EH (cell line): ENCODE data around the gene GPR31.
"Not testable (repeated sequence)": the region's sequence is repeated elsewhere in the genome, so short reads cannot be mapped to it uniquely, and the experiment has no call there.

Source experiments
- DNase-seq: peaks from one replicate; pipeline ENCODE4 v3.0.0-alpha.2; 2015; ENCODE audit warnings: low read depth

GPR31 gene, protein sequence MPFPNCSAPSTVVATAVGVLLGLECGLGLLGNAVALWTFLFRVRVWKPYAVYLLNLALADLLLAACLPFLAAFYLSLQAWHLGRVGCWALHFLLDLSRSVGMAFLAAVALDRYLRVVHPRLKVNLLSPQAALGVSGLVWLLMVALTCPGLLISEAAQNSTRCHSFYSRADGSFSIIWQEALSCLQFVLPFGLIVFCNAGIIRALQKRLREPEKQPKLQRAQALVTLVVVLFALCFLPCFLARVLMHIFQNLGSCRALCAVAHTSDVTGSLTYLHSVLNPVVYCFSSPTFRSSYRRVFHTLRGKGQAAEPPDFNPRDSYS

DNA sequence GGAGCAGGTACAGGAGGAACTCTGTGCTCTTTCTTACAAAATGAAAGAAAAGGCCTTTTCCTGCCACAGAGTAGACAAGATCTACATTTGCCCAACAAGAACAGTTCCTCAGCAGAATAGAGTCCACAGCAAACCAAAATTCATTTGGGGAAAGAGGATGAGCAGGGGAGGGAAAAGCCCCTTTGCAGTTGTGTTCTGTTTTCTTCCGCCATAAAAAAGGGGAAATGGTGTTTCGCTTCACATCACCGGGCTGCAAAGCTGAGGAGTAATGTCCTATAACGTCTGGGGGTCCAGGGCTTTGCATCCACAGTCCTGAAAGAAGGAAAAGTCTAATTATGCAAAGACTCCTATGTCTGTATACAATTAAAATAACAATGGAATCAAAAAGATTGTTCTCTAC lies at the start of gene GPR31:
Gene GPR31 (minus strand): TSS at position 118 of the 400 bp plus-strand sequence. CDS start 149 bp downstream, outside the sequence.
- no peak for DNase-seq

DNA sequence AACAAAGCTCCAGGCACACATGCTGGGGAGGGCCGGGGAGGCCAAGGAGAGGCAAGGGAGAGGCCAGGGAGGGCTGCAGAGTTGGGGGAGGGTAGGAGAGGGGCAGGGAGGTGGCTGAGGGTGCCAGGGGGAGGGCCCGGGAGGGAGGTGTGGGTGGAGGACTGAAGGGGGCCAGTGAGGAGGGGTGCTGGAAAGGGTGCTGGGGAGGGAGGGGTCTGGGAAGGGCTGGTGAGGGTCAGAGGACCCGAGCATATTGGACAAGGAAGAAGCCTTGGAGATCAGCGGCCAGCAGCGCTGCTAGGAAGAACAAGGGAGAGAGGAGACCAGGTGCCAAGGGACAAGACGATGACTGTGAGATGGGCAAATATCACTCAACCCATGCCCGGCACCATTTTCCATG lies 49.7 kb upstream of the GPR31 start:
- DNase-seq = no peak

DNA sequence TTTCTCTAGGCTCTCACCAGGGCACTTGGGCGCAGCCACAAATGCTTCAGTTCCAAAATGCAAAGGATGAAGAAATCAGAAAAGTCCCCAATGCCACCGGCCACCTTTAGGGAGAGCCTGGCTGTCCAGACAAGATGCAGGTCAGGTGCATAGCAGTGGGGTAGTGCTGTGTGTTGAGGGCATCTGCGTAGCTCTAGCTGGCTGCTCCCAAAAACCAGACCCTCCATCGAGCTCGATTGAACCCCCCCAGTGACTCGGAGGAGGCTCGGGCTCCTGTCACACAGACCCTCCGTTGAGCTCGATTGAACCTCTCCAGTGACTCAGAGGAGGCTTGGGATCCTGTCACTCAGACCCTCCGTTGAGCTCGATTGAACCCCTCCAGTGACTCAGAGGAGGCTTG lies 47.5 kb upstream of the GPR31 start:
- not testable (repeated sequence) for DNase-seq

DNA sequence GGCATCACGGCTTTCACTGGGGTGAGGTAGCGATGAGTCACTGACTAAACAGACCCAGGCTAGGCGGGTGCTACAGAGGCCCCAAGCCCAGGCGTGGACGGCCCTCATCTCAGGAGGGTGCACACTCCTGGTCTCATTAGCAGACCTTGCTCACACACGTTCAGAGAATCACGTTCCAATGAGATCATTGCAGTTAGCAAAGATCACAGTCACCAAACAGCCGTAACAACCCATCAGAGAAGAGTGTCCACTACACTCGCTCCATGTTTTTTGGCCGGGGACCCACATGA lies 46.2 kb upstream of the GPR31 start:
- DNase-seq = not testable (repeated sequence)

DNA sequence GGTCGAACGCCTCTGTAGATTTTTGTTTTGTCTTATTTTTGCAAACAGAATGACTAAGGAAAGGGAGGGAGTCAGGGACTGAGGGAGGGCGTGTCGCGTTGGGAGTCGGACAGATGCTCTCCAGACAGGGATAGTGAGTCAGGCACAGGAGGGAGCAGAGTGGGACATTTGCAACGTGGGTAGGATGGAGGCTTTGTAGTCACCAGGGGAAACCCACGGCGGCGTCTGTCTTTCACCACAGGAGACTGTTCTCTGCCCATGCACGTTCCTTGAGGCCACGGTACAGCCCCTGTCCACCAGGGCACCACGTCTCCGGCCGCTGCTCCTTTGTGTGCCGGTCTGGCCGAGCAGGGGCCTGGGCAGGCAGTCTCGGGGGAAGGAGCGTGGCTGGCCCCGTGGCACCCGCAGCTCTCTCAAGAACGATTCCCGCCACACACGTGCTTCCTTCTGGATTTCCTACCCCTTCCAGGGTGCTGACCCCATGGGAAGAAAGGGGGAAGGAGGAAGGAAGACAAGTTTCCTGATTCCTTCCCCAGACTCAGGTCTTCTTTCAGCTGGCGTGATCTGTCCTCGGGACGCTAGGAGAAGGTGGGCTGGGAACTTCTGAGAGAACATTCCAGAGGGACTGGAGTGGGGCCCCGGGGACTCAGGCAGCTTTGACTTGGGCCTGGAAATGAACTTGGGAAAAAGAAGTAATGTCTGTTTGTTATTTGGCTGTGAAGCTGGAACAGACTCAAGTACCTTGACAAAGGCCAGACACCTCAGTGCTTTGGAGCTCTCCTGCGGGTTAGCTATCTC lies 45.7 kb upstream of the GPR31 start:
- not testable (repeated sequence) for DNase-seq

DNA sequence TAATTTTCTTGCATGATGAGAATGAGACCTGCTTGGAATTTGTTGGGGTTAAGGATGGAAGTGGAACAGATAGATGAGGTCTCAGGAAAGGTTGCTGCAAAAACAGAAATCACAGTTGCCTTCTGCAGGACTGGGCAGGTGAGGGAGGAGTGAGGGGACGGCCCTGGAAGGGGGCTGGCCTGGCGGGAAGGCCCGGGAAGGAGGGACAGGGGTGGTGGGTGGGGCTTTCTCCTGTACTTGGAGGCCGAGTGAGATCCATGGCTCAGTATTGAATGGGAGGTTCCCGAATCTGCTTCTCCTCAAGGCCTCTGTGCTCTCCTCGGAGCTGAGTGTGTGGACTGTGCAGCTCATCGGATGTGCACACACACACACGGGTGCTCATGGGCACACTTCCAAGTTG lies 44.8 kb upstream of the GPR31 start:
- not testable (repeated sequence) for DNase-seq

DNA sequence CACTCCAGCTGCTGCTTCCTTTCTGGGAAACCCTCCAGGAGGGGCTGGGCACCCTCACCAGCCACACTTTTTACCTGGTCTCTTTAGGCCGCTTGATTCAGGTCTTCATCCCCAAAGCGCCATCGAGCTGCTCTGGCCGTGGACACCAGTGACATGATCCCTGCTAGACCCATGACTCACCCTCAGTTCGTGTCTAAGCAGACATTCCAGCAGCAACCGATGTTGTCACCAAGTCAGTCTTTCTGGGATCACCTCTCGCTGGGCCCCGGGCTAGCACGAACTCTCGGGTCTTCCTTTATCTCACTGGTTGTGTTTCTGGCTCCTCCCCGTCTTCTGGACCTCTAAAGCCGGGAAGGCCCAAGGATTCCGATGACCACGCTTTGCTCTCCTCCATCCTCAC lies 43.0 kb upstream of the GPR31 start:
- no peak for DNase-seq

DNA sequence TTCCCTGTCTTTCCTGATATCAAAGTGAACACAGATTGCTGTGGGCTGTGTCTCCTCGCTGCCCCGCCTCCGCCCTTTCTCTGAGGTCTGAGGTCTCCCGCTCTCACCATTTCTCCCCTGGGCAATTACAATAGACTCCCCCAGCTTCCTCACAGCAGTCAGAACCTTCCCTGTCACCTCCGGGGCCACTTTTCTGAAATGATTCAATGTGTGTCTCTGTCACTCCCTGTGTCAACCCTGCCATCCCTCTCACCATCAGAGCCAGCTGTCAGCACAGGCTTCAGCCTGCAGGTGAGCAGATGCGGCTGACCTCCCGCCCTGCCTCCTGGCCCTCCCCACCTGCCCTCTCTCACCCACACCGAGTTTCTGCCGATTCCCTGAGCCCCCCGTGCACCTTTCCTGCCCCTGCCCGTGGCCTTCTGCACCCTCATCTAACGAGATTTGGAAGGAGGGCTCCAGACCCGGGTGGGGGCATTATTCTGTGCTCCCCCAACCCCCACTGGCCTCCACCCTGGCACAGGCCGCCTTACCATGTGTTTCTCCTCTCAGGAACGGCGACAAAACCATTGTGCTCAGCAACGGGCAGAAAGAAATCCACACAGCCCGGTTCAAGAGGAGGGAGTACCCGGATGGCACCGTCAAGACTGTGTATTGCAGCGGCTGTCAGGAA lies 38.3 kb upstream of the GPR31 start:
- not testable (repeated sequence) for DNase-seq

DNA sequence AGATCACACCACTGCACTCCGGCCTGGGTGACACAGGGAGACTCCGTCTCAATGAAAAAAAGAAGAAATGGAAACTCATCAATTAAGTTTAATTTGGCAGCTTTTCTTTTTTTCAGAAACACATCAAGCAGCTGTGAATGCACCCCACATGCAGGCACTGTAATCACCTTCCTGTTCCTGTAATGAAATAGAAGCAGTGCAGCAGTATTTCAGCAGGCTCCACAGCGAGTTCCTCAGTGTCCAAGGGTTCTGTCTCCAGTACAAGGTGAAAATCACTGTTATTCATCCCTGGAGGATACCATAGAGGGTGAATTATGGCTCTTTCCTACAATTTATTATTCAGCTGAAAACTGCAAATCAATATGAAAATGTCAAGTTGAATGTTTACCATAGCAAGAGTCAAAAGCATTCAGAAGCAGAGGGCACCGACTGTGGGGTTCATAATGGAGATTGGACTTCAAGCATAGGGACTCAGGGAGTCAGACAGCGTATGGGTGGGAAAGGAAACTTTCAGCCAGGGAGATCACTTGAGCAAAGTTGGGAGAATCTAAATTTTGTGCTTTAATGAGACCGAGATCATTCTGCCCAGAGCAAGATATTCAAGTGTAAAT lies 35.8 kb upstream of the GPR31 start:
- not testable (repeated sequence) for DNase-seq

DNA sequence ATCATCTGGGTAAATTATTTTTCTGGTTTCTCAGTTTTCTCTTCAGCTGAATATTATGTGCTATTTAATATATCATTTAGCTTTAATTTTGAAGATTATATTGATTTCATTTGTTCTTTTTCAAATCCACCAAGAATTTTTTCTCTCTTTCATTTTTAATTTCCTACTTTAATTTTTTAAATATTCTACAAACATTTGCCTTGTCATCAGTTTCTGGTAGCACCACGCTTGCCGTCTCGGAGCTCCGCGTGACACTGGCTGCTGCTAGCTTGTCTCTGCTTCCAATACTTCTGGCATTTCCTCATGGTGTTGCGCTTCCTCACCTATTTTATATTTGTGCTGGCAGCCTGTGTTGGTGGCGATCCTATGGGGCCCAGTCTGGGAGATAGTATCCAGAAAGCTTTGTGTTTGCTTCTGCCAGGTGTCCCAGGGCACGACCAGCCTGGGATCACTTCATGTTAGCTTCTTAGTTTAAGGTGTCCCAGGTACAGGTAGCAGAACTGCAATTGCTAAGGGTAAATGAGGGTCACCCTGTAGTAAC lies 33.3 kb upstream of the GPR31 start:
- DNase-seq = not testable (repeated sequence)

DNA sequence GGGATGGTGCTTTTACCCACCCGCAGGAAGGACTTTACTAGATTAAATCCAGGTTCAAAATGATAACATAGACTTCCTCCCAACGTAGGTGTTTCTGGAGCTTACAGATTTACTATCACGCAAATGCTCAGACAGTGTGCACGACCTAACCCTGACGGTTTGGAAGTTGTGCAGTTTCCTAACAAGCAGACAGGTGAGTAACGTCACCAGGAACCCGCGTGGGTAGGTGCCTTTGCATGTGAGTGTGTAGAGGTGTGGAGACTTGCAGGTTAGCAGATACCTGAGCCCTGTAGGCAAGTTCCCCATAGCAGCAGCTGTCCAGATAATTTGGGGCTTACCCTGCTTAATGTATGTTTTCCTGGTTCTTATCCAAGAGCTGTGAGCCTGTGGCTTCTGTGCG lies 29.5 kb upstream of the GPR31 start:
- not testable (repeated sequence) for DNase-seq

DNA sequence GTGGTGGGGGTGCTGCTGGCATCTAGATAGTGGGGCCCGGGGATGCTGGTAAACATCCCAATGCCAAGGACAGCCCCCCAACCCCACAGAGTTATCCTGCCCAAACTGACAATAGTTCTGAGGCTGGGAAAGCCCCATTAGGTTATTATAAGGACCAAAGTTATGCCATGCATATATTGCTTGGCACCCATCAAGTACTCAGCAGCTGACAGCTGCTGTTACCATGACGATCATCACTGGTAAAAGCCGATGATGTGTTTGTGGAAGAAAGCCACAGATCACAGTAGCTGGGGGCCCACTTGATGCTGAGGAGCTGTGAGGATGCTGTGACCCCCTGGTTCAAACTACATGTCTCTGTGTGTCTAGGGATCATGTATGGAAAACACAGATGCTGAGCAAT lies 27.3 kb upstream of the GPR31 start:
- not testable (repeated sequence) for DNase-seq

DNA sequence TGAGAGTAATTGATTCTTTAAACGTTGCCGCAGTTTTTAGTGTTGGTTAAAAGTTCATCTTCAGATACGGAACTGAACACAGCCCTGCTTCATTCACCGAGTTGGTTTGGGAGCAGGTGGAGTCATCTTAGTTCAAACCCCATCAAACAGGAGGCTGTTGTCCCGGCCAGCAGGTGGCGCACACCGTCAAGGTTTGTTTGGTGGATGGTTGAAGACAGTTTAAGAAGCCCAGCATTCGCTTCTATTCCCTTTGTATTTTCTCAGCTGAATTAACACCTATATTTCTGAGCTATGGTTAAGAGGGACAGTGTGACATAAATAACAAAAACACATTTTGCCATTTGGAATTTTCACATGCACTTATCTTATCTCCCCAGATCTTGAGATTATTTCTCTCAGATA lies 25.1 kb upstream of the GPR31 start:
- DNase-seq = not testable (repeated sequence)

DNA sequence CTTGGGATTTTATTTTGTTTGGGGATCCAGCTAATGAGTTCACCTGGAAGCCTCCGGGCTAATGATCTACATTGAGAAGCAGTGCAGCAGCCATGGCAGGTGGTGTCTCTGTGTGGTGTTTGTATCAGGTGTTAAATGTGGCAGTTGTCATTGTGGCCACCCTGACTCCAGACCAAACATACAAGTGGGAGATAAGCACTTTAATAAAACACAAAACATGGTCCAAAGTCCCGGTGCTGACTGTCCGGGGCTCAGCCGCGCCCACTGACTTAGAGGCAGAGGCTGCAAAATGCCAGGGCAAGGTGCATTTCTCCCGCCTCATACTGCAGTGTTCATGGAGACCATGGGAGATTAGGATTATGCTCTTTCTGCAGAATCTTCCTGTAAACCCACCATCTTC lies 23.6 kb upstream of the GPR31 start:
- not testable (repeated sequence) for DNase-seq

DNA sequence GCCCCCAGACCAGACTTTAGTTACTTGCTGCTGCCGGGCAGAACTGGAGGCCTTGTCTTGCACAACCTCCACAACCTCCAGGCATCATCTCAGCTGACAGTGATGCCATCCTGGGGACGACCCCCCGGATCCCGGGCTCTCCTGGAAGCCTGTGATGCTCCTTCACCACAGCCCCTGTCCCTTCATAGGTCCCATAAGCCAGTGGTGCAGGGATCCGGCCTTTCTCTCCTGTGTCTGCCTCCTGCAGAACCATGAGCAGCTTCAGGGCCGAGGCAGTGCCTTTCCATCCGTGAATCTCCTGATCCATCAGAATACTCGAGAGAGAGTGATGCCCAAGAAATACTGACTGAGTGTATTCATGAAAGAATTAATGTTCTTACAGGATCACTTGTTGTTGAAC lies 22.3 kb upstream of the GPR31 start:
- not testable (repeated sequence) for DNase-seq

DNA sequence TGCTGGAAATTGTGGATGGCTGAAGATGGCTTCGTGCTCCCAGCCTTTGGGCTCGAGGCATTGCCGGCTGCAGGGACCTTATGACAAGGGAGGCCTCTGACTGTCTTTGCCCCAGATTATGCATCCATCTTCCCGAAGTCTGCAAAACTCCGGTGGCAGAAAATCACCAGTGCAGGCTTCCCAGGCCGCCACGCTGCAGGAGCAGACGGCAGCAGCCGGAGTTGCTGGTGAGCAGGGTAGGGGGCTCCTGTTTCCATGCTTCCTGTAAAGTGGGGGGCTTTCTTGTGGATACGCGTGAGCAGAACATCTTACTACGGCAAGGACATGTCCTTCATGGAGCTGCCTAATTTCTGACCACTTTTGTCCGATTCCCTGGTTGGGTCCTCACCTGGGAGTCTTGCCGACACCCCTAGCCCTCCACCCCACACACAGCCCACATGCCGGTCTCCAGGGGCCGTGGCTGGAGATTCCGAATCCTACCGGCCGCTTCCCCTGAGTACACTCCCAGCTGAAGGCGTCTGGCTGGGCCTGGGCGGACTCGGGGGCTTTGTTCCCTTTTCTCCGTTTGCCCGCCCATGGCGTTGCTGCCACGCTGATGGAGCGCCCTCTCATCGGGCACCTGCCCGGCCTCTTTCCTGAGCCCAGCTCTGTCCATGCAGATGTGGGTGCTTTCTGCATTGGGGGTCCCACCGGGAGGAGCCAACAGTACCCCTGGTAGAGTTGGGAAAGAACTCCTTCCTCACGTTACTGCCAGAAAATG lies 21.3 kb upstream of the GPR31 start:
- DNase-seq = not testable (repeated sequence)

DNA sequence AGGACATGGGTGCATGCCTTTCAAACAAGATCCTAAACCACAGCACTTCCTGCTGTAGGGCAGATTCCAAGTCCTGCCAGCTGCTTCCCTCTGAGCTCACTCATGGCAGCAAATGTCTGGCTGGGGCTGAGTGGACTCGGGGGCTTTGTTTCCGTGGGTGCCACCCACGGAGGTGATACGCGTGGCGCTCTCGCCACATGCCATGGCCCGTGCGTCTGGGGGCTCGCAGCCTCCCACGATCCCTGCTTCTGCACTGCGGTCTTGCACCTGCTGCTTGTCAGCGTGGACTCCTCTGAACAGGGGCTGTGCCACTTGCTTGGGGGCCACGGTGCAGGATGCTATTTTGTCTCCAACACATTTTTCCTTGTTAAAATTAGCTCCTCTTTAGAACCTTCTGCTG lies 19.5 kb upstream of the GPR31 start:
- not testable (repeated sequence) for DNase-seq

DNA sequence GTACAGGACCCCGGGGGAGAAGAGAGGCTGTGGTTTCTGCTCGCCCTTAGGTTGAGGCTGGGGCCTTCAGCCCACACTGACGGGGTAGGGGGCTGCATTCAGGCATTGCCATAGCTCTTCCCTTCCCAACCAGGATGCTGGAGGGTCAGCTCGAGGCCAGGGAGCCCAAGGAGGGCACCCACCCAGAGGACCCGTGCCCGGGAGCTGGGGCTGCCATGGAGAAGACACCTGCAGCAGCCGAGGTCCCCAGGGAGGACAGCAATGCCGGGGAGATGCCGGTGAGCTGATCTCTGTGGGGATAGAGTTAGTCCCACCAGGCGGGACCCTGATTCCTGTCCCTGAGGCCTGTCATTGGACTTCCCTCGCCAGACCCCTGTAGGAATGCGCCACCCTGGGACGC lies 14.2 kb upstream of the GPR31 start:
- DNase-seq = not testable (repeated sequence)

DNA sequence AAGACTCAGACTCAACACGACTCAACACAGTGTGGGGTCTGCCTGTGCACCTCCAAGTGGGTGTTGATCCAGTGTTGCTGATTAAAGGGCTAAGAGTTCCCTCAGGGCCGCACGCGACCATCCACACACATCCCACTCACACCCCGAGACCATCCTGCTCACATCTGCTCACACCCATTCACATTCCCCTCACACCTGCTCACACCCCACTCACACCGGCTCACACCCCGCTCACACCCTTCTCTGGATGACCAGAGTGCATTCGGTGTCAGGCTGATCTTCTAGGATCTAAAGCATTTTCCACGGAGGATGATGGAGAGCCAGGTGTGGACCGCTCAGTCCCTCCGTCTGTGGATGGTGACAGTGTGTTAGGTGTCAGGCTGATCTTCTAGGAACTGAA lies 13.5 kb upstream of the GPR31 start:
- DNase-seq = not testable (repeated sequence)

DNA sequence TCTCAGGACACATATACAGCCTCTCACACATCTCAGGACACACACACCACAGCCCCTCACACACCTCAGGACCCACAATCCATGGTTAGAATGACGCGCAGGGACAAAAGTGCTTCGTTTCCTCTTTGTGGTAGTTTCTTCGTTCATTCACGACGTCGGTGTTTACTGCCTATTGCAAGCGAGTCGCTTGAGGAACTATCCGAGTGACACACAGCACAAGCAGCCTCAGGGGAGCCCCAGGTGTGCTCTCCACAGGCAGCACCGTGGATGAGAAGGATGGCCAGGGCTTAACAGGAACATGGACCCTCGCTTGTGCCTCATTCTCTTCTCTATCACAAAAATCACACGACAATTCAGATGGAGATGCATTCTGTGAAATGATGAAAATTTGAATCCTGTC lies 12.1 kb upstream of the GPR31 start:
- not testable (repeated sequence) for DNase-seq

DNA sequence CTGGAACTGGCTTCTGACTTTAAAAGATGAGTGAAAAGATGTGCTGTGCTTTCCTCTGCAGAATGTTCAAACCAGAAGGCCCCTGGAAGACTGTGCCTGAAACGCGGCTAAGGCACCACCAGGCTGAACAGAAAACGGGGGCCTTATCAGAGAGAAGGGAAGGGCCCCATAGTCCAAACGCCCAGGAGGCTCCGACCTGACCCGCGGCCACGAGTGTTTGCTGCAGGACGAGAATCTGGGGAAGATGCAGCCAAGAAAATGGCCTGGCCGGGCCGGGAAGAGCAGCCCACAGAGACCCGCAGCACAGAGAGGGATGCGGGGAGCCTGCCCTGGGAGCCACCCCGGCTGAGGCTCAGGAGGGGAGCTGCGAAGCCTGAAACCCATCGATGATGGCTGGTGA lies 10.5 kb upstream of the GPR31 start:
- not testable (repeated sequence) for DNase-seq
